K562 (cell line): ENCODE results near the gene ZBTB46. TPM values are rescaled to one million over a fixed set of nuclear protein-coding genes. Genes with fewer than 3 reads are reported as not detected.

Source experiments
- ATAC-seq: fragments of 200-7000 bp; cut with Tn5 transposase; 3 replicates; pipeline ENCODE4 v1.9.1; 2020; ENCODE audit warnings: moderate library complexity
- BruUV-seq: library from RNA; stranded (reverse); fragments of 400-500 nt; replicated peaks from 2 replicates; lab custom pipeline; 2021; lab: Mats Ljungman, UMichigan
- CTCF ChIA-PET: fragments of 300-600 bp; formaldehyde crosslinking; extraction: SDS; loops from one replicate; lab custom pipeline; 2021; ENCODE audit warnings: low intra/inter-chr PET ratio; lab: Yijun Ruan, JAX
- POLR2A ChIA-PET: fragments of 300-600, 350-650 bp; sonication (Branson Sonifier 250); formaldehyde crosslinking; extraction: SDS; loops from one replicate; lab custom pipeline; 2021; ENCODE audit warnings: antibody characterized with exemption, inconsistent platforms; lab: Yijun Ruan, JAX
- DNase-seq, 4 experiments: peaks; one replicate each; pipeline versions ENCODE4 v3.0.0 to v3.0.0-alpha.2; 2011 to 2018; ENCODE audit warnings: low spot score in 3 of 4, mixed read lengths in 3 of 4; ENCODE audit errors: extremely low read depth in 1 of 4
- FAIRE-seq: peaks from 2 replicates; lab custom pipeline; 2011; peaks lifted over from hg19 to GRCh38; lab: Jason Lieb, UNC
- H2AFZ ChIP-seq: 2 replicates; pipeline ENCODE4 v1.6.0; 2011; ENCODE audit warnings: low read depth, low read length, control low read depth, inconsistent platforms
- H3K27ac ChIP-seq: fragments of 200-600 bp; 3 replicates; pipeline ENCODE4 v1.8.0; 2011; ENCODE audit warnings: low read depth, mild to moderate bottlenecking, control low read depth, inconsistent platforms, low read length, moderate library complexity, mixed read lengths; ENCODE audit errors: extremely low read depth
- H3K27me3 ChIP-seq, 2 experiments: fragments of 300-600 bp in 1 of 2; 2 replicates in 1 of 2; 3 replicates in 1 of 2; pipeline versions ENCODE4 v1.6.0 to v1.8.0; 2011; ENCODE audit warnings: inconsistent platforms in 2 of 2, low read length in 2 of 2, mild to moderate bottlenecking in 1 of 2, mixed read lengths in 1 of 2, moderate library complexity in 1 of 2; ENCODE audit not compliant: control insufficient read depth in 2 of 2, insufficient read depth in 2 of 2
- H3K36me3 ChIP-seq: fragments of 300-600 bp; 3 replicates; pipeline ENCODE4 v1.8.0; 2011; ENCODE audit warnings: mild to moderate bottlenecking, low read length, inconsistent platforms; ENCODE audit not compliant: control insufficient read depth, insufficient read depth
- H3K4me1 ChIP-seq, 2 experiments: fragments of 200-600 bp in 1 of 2; replicated peaks in 1 of 2; 2 replicates in 1 of 2; 3 replicates in 1 of 2; pipeline versions ENCODE4 v1.5.1 to v1.8.0; 2011; ENCODE audit warnings: inconsistent platforms in 2 of 2, low read length in 2 of 2, mild to moderate bottlenecking in 1 of 2, mixed read lengths in 1 of 2, moderate library complexity in 1 of 2; ENCODE audit not compliant: control insufficient read depth in 2 of 2, insufficient read depth in 2 of 2
- H3K4me2 ChIP-seq: 2 replicates; pipeline ENCODE4 v1.6.1; 2011; ENCODE audit warnings: low read length, control low read depth, inconsistent platforms, mixed read lengths; ENCODE audit not compliant: insufficient read depth
- H3K4me3 ChIP-seq: fragments of 200-600 bp; sonication (generic), shearing (Covaris generic); 2 replicates; pipeline ENCODE4 v1.5.1; 2016; ENCODE audit warnings: control low read depth, inconsistent platforms
- H3K79me2 ChIP-seq: fragments of 200-600 bp; 3 replicates; pipeline ENCODE4 v1.8.0; 2011; ENCODE audit warnings: low read length, inconsistent platforms; ENCODE audit not compliant: control insufficient read depth, insufficient read depth
- H3K9ac ChIP-seq, 2 experiments: 2 replicates each; pipeline versions ENCODE4 v1.6.0 to v1.6.1; 2011; ENCODE audit warnings: low read depth in 2 of 2, low read length in 2 of 2, control low read depth in 1 of 2, inconsistent platforms in 1 of 2, mild to moderate bottlenecking in 1 of 2, mixed read lengths in 1 of 2; ENCODE audit not compliant: insufficient read depth in 1 of 2
- H3K9me1 ChIP-seq: one replicate; pipeline ENCODE4 v1.6.0; 2011; ENCODE audit warnings: inconsistent platforms, mild to moderate bottlenecking, low read length, moderate library complexity; ENCODE audit not compliant: control insufficient read depth, insufficient read depth
- H3K9me3 ChIP-seq: replicated peaks from 2 replicates; pipeline ENCODE4 v1.5.1; 2011; ENCODE audit warnings: low read depth, low read length, inconsistent platforms; ENCODE audit not compliant: control insufficient read depth, insufficient read depth
- H4K20me1 ChIP-seq: replicated peaks from 2 replicates; pipeline ENCODE4 v1.6.1; 2011; ENCODE audit warnings: low read length, inconsistent platforms, mixed read lengths; ENCODE audit not compliant: control insufficient read depth, insufficient read depth
- BCOR ChIP-seq: fragments of 450-650 bp; IDR thresholded peaks from 2 replicates; pipeline ENCODE4 v1.6.1; 2016
- CAMTA2 ChIP-seq: fragments of 250-450 bp; sonication (Bioruptor Pico); conservative IDR thresholded peaks from 2 replicates; pipeline ENCODE4 v1.5.1; 2022
- CREB1 ChIP-seq, 2 experiments: sonication (generic) in 1 of 2; formaldehyde crosslinking in 1 of 2; IDR thresholded peaks; 2 replicates each; pipeline versions ENCODE4 v1.6.1 to v1.8.0; 2012 to 2022; ENCODE audit warnings: inconsistent platforms in 1 of 2, mild to moderate bottlenecking in 1 of 2, missing genetic modification reagents in 1 of 2, moderate library complexity in 1 of 2
- GTF2A2 ChIP-seq: IDR thresholded peaks from 2 replicates; pipeline ENCODE4 v1.6.1; 2016; ENCODE audit warnings: mild to moderate bottlenecking, missing genetic modification characterization, missing compliant biosample characterization
- HDAC2 ChIP-seq: fragments of 450-650 bp; IDR thresholded peaks from 2 replicates; pipeline ENCODE4 v1.6.1; 2016; ENCODE audit warnings: mild to moderate bottlenecking
- HDAC6 ChIP-seq: IDR thresholded peaks from 2 replicates; pipeline ENCODE4 v1.6.1; 2012; ENCODE audit warnings: low read depth, mild to moderate bottlenecking, control low read depth, inconsistent platforms, low read length, moderate library complexity
- HIVEP1 ChIP-seq: fragments of 250-450 bp; sonication (Bioruptor Pico); IDR thresholded peaks from 2 replicates; pipeline ENCODE4 v1.4.0; 2020; ENCODE audit warnings: mild to moderate bottlenecking
- PYGO2 ChIP-seq: fragments of 450-650 bp; IDR thresholded peaks from 2 replicates; pipeline ENCODE4 v1.6.1; 2016; ENCODE audit warnings: mild to moderate bottlenecking, missing genetic modification characterization, moderate library complexity, missing compliant biosample characterization
- TEAD1 ChIP-seq, 2 experiments: fragments of 450-650 bp in 1 of 2; sonication (generic) in 1 of 2; formaldehyde crosslinking; IDR thresholded peaks; 2 replicates each; pipeline versions ENCODE4 v1.4.0 to v1.8.0; 2020 to 2022; ENCODE audit warnings: mild to moderate bottlenecking in 2 of 2, missing genetic modification reagents in 1 of 2
- TGIF2 ChIP-seq: sonication (generic); formaldehyde crosslinking; IDR thresholded peaks from 2 replicates; pipeline ENCODE4 v1.8.1; 2022; ENCODE audit warnings: mild to moderate bottlenecking, missing genetic modification reagents, moderate library complexity
- ZKSCAN3 ChIP-seq: fragments of 250-450 bp; sonication (Bioruptor Pico); IDR thresholded peaks from 2 replicates; pipeline ENCODE4 v1.4.0; 2020
- ZNF224 ChIP-seq: sonication (generic); formaldehyde crosslinking; IDR thresholded peaks from 2 replicates; pipeline ENCODE4 v1.8.0; 2022; ENCODE audit warnings: mild to moderate bottlenecking, missing genetic modification reagents
- ZNF76 ChIP-seq: fragments of 250-450 bp; sonication (Bioruptor Pico); IDR thresholded peaks from 2 replicates; pipeline ENCODE4 v1.4.0; 2020; ENCODE audit warnings: mild to moderate bottlenecking, moderate library complexity, borderline replicate concordance
- WGBS: fragments of 100-300 bp; shearing (Covaris generic); methylation state at CpG from one replicate; pipeline ENCODE4 v1.1.6; 2016; ENCODE audit warnings: low coverage, mixed read lengths; ENCODE audit not compliant: insufficient coverage; ENCODE audit errors: missing lambda C conversion rate; 5-methylcytosine and 5-hydroxymethylcytosine counted together
- in situ Hi-C: fragments of 300-500 bp; cut with MboI; formaldehyde crosslinking; loops from 4 replicates; pipeline ENCODE4 v1.15.0; 2018; ENCODE audit warnings: inconsistent platforms, mixed read lengths
- intact Hi-C: fragments of 100-400 bp; cut with micrococcal nuclease; formaldehyde crosslinking; loops from 2 replicates; pipeline ENCODE4 v1.14.2; 2022
- polyA plus RNA-seq, 8 experiments: library from polyadenylated mRNA; depleted of rRNA in 4 of 8; stranded (reverse) in 5 of 8; unstranded in 3 of 8; fragments of >200 nt; fragmentation: Nextera tagmentation in 2 of 8; fragmentation: Illumina TruSeq in 1 of 8; extraction: Ambion mirVana in 2 of 8; extraction: Trizol in 1 of 8; gene quantifications; 2 replicates each; pipeline versions ENCODE4 v1.2.1 to v1.2.3, GENCODE V29; 2011 to 2014; ENCODE audit warnings: inconsistent platforms in 1 of 8, missing spikeins in 1 of 8
- total RNA-seq, 7 experiments: library from RNA; depleted of rRNA in 6 of 7; stranded (reverse); fragments of >200 nt in 6 of 7; fragmentation: Illumina TruSeq in 2 of 7; extraction: Trizol in 2 of 7; gene quantifications; 2 replicates each; pipeline versions ENCODE4 v1.2.1 to v1.2.3, GENCODE V29; 2011 to 2021; ENCODE audit warnings: low replicate concordance in 1 of 7
- TF ChIP-seq, protein P1 (sequence below): sonication (generic); formaldehyde crosslinking; IDR thresholded peaks from 2 replicates; pipeline ENCODE4 v1.8.0; 2022; ENCODE audit warnings: mild to moderate bottlenecking, low read depth, missing genetic modification reagents
- TF ChIP-seq, protein P2 (sequence below): sonication (generic); IDR thresholded peaks from 2 replicates; pipeline ENCODE4 v1.6.1; 2016
- TF ChIP-seq, protein P3 (sequence below): sonication (generic); formaldehyde crosslinking; IDR thresholded peaks from 2 replicates; pipeline ENCODE4 v1.8.0; 2023; ENCODE audit warnings: mild to moderate bottlenecking, missing genetic modification reagents
- TF ChIP-seq, protein P4 (sequence below), 2 experiments: fragments of 450-650 bp; IDR thresholded peaks; 2 replicates each; pipeline ENCODE4 v1.6.1; 2016

ZBTB46 gene
- total and polyA plus RNA-seq, 9 of the 15 experiments (the other 6 are each of a cell fraction or from before 2014, with no cell fraction given) = 0.29 to 4.1 (median 1.1) TPM

DNA sequence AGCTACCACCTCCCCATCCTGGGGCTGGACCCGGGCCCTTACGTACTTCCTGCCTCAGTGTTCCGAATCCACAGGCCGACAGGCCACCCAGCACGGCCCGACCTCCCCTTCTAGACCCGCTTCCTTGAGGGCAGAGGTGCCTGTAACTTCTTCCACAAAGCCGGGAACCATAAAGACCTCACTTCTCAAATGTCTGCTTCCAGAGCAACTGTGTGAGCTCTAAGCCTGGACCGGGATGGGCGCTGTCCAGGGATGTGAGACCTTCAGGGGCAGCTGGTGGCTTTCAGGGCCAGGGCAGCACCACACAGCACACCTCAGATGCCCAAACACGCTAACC lies 82.2 kb downstream of the ZBTB46 start:
- TF ChIP-seq, protein P1, sequence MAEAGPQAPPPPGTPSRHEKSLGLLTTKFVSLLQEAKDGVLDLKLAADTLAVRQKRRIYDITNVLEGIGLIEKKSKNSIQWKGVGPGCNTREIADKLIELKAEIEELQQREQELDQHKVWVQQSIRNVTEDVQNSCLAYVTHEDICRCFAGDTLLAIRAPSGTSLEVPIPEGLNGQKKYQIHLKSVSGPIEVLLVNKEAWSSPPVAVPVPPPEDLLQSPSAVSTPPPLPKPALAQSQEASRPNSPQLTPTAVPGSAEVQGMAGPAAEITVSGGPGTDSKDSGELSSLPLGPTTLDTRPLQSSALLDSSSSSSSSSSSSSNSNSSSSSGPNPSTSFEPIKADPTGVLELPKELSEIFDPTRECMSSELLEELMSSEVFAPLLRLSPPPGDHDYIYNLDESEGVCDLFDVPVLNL (CRISPR knock-in tag) = no peak
- TF ChIP-seq TGIF2 (CRISPR knock-in tag) (no peak), HDAC6 (no peak), PYGO2 (tag) (no peak), ZNF76 (CRISPR knock-in tag) (no peak), CREB1 (IDR thresholded peaks at IDR 0.05) (no peak), CREB1 (CRISPR knock-in tag; IDR thresholded peaks at IDR 0.05) (no peak), CAMTA2 (CRISPR knock-in tag) (no peak), HDAC2 (no peak), TEAD1 (CRISPR knock-in tag; IDR thresholded peaks at IDR 0.05) (no peak), ZNF224 (CRISPR knock-in tag) (no peak), ZKSCAN3 (CRISPR knock-in tag) (no peak), BCOR (no peak), GTF2A2 (tag) (no peak), HIVEP1 (no peak)
- TF ChIP-seq, protein P2, sequence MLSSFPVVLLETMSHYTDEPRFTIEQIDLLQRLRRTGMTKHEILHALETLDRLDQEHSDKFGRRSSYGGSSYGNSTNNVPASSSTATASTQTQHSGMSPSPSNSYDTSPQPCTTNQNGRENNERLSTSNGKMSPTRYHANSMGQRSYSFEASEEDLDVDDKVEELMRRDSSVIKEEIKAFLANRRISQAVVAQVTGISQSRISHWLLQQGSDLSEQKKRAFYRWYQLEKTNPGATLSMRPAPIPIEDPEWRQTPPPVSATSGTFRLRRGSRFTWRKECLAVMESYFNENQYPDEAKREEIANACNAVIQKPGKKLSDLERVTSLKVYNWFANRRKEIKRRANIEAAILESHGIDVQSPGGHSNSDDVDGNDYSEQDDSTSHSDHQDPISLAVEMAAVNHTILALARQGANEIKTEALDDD = no peak
- TF ChIP-seq, protein P3, sequence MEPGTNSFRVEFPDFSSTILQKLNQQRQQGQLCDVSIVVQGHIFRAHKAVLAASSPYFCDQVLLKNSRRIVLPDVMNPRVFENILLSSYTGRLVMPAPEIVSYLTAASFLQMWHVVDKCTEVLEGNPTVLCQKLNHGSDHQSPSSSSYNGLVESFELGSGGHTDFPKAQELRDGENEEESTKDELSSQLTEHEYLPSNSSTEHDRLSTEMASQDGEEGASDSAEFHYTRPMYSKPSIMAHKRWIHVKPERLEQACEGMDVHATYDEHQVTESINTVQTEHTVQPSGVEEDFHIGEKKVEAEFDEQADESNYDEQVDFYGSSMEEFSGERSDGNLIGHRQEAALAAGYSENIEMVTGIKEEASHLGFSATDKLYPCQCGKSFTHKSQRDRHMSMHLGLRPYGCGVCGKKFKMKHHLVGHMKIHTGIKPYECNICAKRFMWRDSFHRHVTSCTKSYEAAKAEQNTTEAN (CRISPR knock-in tag) = no peak
- TF ChIP-seq, protein P4, sequence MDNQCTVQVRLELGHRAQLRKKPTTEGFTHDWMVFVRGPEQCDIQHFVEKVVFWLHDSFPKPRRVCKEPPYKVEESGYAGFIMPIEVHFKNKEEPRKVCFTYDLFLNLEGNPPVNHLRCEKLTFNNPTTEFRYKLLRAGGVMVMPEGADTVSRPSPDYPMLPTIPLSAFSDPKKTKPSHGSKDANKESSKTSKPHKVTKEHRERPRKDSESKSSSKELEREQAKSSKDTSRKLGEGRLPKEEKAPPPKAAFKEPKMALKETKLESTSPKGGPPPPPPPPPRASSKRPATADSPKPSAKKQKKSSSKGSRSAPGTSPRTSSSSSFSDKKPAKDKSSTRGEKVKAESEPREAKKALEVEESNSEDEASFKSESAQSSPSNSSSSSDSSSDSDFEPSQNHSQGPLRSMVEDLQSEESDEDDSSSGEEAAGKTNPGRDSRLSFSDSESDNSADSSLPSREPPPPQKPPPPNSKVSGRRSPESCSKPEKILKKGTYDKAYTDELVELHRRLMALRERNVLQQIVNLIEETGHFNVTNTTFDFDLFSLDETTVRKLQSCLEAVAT (IDR thresholded peaks at IDR 0.05) = no peak
- WGBS = 75% methylated on average over 11 of the region's 11 CpGs
- Histone ChIP-seq H3K79me2 (no peaks in the 10 kb centered on the region), H3K36me3 (peaks cover 2% of the 10 kb centered on the region; the same call in 1 of the 3 replicates), H3K9me1 (no peaks in the 10 kb centered on the region), H4K20me1 (no peaks in the 10 kb centered on the region), H3K4me1 (peaks cover 9 to 72% of the 10 kb centered on the region in 2 experiments), H3K4me2 (no peak overlapping the region), H3K27ac (no peak overlapping the region), H3K9ac (peak overlapping the region in 1 of 2 experiments; percentile 51; a peak in 2 of 4 replicates), H3K4me3 (no peak overlapping the region), H2AFZ (no peak overlapping the region), H3K27me3 (no peaks in the 10 kb centered on the region), H3K9me3 (no peaks in the 10 kb centered on the region)
- DNase-seq = no peak
- ChIA-PET POLR2A (no interaction called here), CTCF (no interaction called here)
- no TSS peak for BruUV-seq
- ATAC-seq = no peak
- no peak for FAIRE-seq
- in situ Hi-C loops (no loop called here), intact Hi-C loops (no loop called here)
